Right lobe of liver (tissue), 6 donors: Measurements from ENCODE around the gene PGM3. TPM values are rescaled to one million over a fixed set of nuclear protein-coding genes. Genes with fewer than 3 reads are reported as not detected.

ENCODE experiments used
- ATAC-seq, 4 donors: fragments of 200-7000 bp; cut with Tn5 transposase; one replicate each; pipeline ENCODE4 v1.9.1; 2020; ENCODE audit warnings: mild to moderate bottlenecking in 4 of 4, moderate library complexity in 4 of 4
- DNase-seq, 3 donors: peaks; one replicate each; pipeline ENCODE4 v3.0.0-alpha.2; 2020
- H3K27ac ChIP-seq, 3 donors: fragments of 200-600 bp; one replicate each; pipeline ENCODE4 v1.8.0; 2022
- H3K27me3 ChIP-seq, 2 donors: fragments of 200-600 bp; one replicate each; pipeline ENCODE4 v1.8.0; 2022
- H3K36me3 ChIP-seq, 4 donors: fragments of 200-600 bp; sonication (generic) in 1 of 4; one replicate each; pipeline versions ENCODE4 v1.5.1 to v1.8.0; 2017 to 2022; ENCODE audit warnings: control low read depth in 1 of 4
- H3K4me1 ChIP-seq, 4 donors: fragments of 200-600 bp; sonication (generic) in 1 of 4; one replicate each; pipeline versions ENCODE4 v1.5.1 to v1.8.0; 2017 to 2022; ENCODE audit warnings: control low read depth in 1 of 4
- H3K4me3 ChIP-seq, 3 donors: fragments of 200-600 bp; one replicate each; pipeline ENCODE4 v1.8.0; 2022
- H3K9me3 ChIP-seq, 4 donors: fragments of 200-600 bp; sonication (generic) in 1 of 4; one replicate each; pipeline versions ENCODE4 v1.5.1 to v1.8.0; 2017 to 2022; ENCODE audit warnings: control low read depth in 1 of 4
- CTCF ChIP-seq, 4 donors: fragments of 200-600 bp in 3 of 4; fragments of 450-650 bp in 1 of 4; IDR thresholded peaks; one replicate each; pipeline versions ENCODE4 v1.5.1 to v1.8.0; 2016 to 2022; ENCODE audit warnings: antibody characterized with exemption in 4 of 4, mild to moderate bottlenecking in 2 of 4
- POLR2A ChIP-seq: fragments of 450-650 bp; IDR thresholded peaks from one replicate; pipeline ENCODE4 v1.6.1; 2017; ENCODE audit warnings: antibody characterized with exemption, mild to moderate bottlenecking
- WGBS: methylation state at CpG from one replicate; pipeline ENCODE4 v1.1.6; 2018; ENCODE audit warnings: low coverage, low lambda C conversion rate; ENCODE audit not compliant: insufficient coverage; ENCODE audit errors: missing lambda C conversion rate; 5-methylcytosine and 5-hydroxymethylcytosine counted together
- intact Hi-C, 2 donors: fragments of 100-400 bp; cut with DNase I; formaldehyde crosslinking; loops; one replicate each; pipeline versions ENCODE4 v1.11.2 to v1.14.1; 2022
- total RNA-seq, 6 experiments: library from RNA; depleted of rRNA in 2 of 6; stranded (reverse); fragments of >200 nt in 2 of 6; fragmentation: NEBNext Ultra II Directional in 3 of 6; extraction: Animal tissue kit (Norgen Biotek cat#: 25700) in 3 of 6; gene quantifications; one replicate each; pipeline versions ENCODE4 v1.1.0 to v1.2.4, GENCODE V29; 2016 to 2023
- donor health status: DM: no; HTN: yes; CAD: no.
- donor health status: DM: no; HTN: no; CAD: no.
- donor health status: DM: no; HTN: no; CAD: no.
- donor health status: DM: no; HTN: yes; CAD: no.
- donor health status: DM: no; HTN: yes; CAD: no.

The PGM3 gene
- total RNA-seq, 6 experiments from 2014 or later, result 23.5 to 52.2 (median 35.0) TPM

GRCh38 chr6:83167726-83168278, 25.3 kb downstream of the PGM3 start:
- no peak for TF ChIP-seq CTCF (IDR thresholded peaks at IDR 0.05)
- TF ChIP-seq POLR2A, result no peak
- peaks cover 10 to 78% (median 37%) of the 10 kb centered on the region in 4 donors for H3K36me3 ChIP-seq
- 89% methylated on average over 5 of the region's 5 CpGs for WGBS
- H3K27me3 ChIP-seq, result no peaks in the 10 kb centered on the region
- intact Hi-C loops, result no loop called here
- no peaks in the 10 kb centered on the region for H3K9me3 ChIP-seq
- ATAC-seq (no peak), DNase-seq (no peak)
- no peak overlapping the region for H3K27ac ChIP-seq
- no peaks in the 10 kb centered on the region for H3K4me1 ChIP-seq
- no peak overlapping the region for H3K4me3 ChIP-seq

- peaks cover 0 to 25% (median 12%) of the 10 kb centered on the region in 4 donors for H3K36me3 ChIP-seq
- WGBS, result 100% methylated on average over 1 of the region's 1 CpG
- ATAC-seq, result no peak
Observed at GRCh38 chr6:83160167-83160566, 32.9 kb downstream of the PGM3 start.

GRCh38 chr6:83155794-83156193, 37.3 kb downstream of the PGM3 start:
- Histone ChIP-seq H3K4me1 (peaks cover 0 to 6% (median 0%) of the 10 kb centered on the region in 4 donors), H3K36me3 (peaks cover 0 to 32% (median 11%) of the 10 kb centered on the region in 4 donors), H3K27ac (no peak overlapping the region), H3K9me3 (no peaks in the 10 kb centered on the region), H3K27me3 (no peaks in the 10 kb centered on the region), H3K4me3 (no peak overlapping the region)
- no peak for DNase-seq
- TF ChIP-seq CTCF (IDR thresholded peaks at IDR 0.05) (no peak), POLR2A (no peak)
- WGBS, result 66% methylated on average over 2 of the region's 2 CpGs
- ATAC-seq, result no peak
- intact Hi-C loops, result no loop called here

More at GRCh38 chr6:83160167-83160566, 32.9 kb downstream of the PGM3 start:
- H3K27ac ChIP-seq, result no peak overlapping the region
- H3K9me3 ChIP-seq, result no peaks in the 10 kb centered on the region
- DNase-seq, result no peak
- no peak overlapping the region for H3K4me3 ChIP-seq
- intact Hi-C loops, result no loop called here
- no peaks in the 10 kb centered on the region for H3K4me1 ChIP-seq
- TF ChIP-seq CTCF (IDR thresholded peaks at IDR 0.05), result no peak
- no peak for TF ChIP-seq POLR2A
- H3K27me3 ChIP-seq, result no peaks in the 10 kb centered on the region

- Histone ChIP-seq H3K4me1 (peaks cover 0 to 6% (median 0%) of the 10 kb centered on the region in 4 donors), H3K9me3 (no peaks in the 10 kb centered on the region), H3K4me3 (no peak overlapping the region), H3K36me3 (peaks cover 0 to 19% (median 7%) of the 10 kb centered on the region in 4 donors), H3K27me3 (no peaks in the 10 kb centered on the region), H3K27ac (no peak overlapping the region)
- WGBS, result 83% methylated on average over 4 of the region's 4 CpGs
- no peak for TF ChIP-seq CTCF (IDR thresholded peaks at IDR 0.05)
- TF ChIP-seq POLR2A, result no peak
- DNase-seq, result no peak
- ATAC-seq, result peak in 1 of 4 donors; percentile 22
- intact Hi-C loops, result no loop called here
Observed at GRCh38 chr6:83153883-83154521, 39.1 kb downstream of the PGM3 start.
